Loucy (cell line): Measurements from ENCODE around the gene TRAPPC12.

ENCODE experiments used
- EZH2phosphoT487 ChIP-seq: fragments of 200-600 bp; IDR thresholded peaks from 2 replicates; pipeline ENCODE4 v1.6.1; 2018; ENCODE audit warnings: antibody characterized with exemption, mild to moderate bottlenecking, moderate library complexity, borderline replicate concordance
- TF ChIP-seq, protein P1 (sequence below): fragments of 200-600 bp; sonication (generic); conservative IDR thresholded peaks from 2 replicates; pipeline ENCODE4 v1.5.1; 2014; ENCODE audit warnings: mild to moderate bottlenecking, antibody characterized with exemption, low read length

DNA sequence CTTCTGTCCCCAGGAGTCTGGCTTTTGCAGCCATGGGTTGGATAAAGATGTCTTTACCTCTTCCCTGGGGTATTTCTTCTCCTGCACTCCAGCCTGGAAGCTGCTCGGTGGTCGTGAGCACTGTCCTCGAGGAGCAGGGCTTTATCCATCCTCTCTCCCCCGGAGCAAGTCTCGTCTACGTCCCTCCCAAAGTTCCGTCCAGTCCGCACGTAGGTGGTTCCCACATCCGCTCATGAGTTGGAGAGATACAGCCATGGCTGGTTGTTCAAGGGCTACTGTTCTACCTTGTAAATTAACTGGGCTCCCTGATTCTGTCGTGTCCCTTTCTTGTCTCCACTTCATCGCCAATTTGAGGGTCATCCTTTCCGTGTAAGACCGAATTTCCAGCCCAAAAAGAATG is 47.1 kb downstream of the TRAPPC12 start:
- TF ChIP-seq, protein P1, sequence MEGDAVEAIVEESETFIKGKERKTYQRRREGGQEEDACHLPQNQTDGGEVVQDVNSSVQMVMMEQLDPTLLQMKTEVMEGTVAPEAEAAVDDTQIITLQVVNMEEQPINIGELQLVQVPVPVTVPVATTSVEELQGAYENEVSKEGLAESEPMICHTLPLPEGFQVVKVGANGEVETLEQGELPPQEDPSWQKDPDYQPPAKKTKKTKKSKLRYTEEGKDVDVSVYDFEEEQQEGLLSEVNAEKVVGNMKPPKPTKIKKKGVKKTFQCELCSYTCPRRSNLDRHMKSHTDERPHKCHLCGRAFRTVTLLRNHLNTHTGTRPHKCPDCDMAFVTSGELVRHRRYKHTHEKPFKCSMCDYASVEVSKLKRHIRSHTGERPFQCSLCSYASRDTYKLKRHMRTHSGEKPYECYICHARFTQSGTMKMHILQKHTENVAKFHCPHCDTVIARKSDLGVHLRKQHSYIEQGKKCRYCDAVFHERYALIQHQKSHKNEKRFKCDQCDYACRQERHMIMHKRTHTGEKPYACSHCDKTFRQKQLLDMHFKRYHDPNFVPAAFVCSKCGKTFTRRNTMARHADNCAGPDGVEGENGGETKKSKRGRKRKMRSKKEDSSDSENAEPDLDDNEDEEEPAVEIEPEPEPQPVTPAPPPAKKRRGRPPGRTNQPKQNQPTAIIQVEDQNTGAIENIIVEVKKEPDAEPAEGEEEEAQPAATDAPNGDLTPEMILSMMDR = no peak
- no peak for TF ChIP-seq EZH2phosphoT487
